ENCODE measurements around the gene SDK1.

DNA sequence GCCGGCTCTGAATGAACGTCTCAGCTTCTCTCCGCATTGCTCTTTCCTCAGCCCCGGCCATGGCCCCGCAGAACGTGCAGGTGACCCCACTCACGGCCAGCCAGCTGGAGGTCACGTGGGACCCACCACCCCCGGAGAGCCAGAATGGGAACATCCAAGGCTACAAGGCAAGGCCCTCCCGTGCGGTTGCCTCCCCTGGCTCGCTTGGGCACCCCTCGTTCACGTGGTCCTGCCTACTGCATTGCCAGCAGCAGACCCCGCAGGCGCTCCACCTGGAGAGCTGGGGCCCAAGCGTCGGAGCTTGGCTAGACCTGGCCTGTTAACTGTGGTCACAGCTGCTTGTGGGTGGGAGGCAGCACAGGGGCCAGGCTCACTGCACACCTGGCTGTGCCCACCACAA is 904.8 kb downstream of the SDK1 start:
- TF ChIP-seq CTCF (IDR thresholded peaks at IDR 0.05) (no peak), PRRX2 (CRISPR knock-in tag; IDR thresholded peaks at IDR 0.05) (no peak), NR2C2 (CRISPR knock-in tag; IDR thresholded peaks at IDR 0.05) (no peak), MXD4 (CRISPR knock-in tag; IDR thresholded peaks at IDR 0.05; ENCODE audit: borderline replicate concordance) (no peak)
- TF ChIP-seq, protein P1, sequence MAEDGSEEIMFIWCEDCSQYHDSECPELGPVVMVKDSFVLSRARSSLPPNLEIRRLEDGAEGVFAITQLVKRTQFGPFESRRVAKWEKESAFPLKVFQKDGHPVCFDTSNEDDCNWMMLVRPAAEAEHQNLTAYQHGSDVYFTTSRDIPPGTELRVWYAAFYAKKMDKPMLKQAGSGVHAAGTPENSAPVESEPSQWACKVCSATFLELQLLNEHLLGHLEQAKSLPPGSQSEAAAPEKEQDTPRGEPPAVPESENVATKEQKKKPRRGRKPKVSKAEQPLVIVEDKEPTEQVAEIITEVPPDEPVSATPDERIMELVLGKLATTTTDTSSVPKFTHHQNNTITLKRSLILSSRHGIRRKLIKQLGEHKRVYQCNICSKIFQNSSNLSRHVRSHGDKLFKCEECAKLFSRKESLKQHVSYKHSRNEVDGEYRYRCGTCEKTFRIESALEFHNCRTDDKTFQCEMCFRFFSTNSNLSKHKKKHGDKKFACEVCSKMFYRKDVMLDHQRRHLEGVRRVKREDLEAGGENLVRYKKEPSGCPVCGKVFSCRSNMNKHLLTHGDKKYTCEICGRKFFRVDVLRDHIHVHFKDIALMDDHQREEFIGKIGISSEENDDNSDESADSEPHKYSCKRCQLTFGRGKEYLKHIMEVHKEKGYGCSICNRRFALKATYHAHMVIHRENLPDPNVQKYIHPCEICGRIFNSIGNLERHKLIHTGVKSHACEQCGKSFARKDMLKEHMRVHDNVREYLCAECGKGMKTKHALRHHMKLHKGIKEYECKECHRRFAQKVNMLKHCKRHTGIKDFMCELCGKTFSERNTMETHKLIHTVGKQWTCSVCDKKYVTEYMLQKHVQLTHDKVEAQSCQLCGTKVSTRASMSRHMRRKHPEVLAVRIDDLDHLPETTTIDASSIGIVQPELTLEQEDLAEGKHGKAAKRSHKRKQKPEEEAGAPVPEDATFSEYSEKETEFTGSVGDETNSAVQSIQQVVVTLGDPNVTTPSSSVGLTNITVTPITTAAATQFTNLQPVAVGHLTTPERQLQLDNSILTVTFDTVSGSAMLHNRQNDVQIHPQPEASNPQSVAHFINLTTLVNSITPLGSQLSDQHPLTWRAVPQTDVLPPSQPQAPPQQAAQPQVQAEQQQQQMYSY (CRISPR knock-in tag; IDR thresholded peaks at IDR 0.05): no peak

All from WTC11 (cell line).